GM18858 (cell line): ENCODE data around the gene PAM16.
A peak's percentile ranks its signal among the peaks of the same experiment; 100 is the strongest.
"Not testable (repeated sequence)": the region's sequence is repeated elsewhere in the genome, so short reads cannot be mapped to it uniquely, and the experiment has no call there.

Source experiments
- ATAC-seq: cut with Tn5 transposase; IDR thresholded peaks from one replicate; pipeline ENCODE4 v1.9.1; 2021; ENCODE audit not compliant: unreplicated experiment

The PAM16 gene

GRCh38 chr16:4350787-4351659 is at the start of gene PAM16:
Gene PAM16 (minus strand): TSS chr16:4351321. CDS start chr16:4351234, 87 bp downstream.
- peak; percentile 84 for ATAC-seq

DNA sequence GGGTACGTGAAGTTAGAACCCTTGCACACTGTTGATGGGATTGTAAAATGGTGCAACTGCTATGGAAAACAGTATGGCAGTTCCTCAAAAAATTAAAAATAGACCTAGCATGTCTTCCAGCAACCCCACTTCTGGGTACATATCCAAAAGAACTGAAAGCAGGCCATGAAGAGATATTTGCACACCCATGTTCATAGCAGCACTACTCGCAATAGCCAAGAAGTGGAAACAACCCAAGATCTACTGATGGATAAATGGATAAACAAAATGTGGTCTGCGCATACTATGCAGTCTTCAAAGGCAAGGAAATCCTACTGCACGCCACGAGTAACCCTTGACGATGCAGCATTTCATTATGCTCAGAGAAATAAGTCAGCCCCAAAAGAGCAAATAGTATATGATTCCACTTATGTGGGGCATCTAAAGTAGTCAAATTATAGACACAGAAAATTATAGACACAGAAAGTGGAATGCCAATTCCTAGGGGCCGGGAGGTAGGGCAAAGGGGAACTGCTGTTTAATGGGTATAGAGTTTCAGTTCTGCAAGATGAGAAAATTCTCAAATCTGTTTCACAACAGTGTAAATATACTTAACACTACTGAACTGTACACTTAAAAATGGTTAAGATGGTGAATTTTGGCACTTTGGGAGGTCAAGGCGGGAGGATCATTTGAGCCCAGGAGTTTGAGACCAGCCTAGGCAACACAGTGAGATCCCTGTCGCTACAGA is 48.0 kb upstream of the PAM16 start:
- ATAC-seq: no peak

GRCh38 chr16:4395055-4395726 is 44.1 kb upstream of the PAM16 start:
- no peak for ATAC-seq

- ATAC-seq: not testable (repeated sequence)
Observed at GRCh38 chr16:4393850-4394249, 42.7 kb upstream of the PAM16 start.

DNA sequence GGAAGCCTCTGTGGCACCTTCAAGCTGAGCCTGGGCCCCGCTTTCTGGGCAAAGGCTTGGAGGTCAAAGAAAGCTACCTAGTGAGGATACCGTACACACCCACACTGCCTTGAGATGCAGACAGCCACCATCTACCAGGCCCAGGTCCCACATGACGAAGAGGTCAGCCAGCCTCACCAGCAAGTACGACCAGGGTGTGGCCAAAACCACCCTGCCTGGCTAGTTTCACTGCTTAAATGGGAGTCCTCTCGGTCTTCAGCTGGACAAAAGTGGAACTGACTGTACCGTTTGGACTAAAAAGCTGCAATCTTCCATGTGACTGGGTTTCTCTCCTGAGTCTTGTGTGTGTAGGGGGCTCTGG is 42.1 kb upstream of the PAM16 start:
- no peak for ATAC-seq

DNA sequence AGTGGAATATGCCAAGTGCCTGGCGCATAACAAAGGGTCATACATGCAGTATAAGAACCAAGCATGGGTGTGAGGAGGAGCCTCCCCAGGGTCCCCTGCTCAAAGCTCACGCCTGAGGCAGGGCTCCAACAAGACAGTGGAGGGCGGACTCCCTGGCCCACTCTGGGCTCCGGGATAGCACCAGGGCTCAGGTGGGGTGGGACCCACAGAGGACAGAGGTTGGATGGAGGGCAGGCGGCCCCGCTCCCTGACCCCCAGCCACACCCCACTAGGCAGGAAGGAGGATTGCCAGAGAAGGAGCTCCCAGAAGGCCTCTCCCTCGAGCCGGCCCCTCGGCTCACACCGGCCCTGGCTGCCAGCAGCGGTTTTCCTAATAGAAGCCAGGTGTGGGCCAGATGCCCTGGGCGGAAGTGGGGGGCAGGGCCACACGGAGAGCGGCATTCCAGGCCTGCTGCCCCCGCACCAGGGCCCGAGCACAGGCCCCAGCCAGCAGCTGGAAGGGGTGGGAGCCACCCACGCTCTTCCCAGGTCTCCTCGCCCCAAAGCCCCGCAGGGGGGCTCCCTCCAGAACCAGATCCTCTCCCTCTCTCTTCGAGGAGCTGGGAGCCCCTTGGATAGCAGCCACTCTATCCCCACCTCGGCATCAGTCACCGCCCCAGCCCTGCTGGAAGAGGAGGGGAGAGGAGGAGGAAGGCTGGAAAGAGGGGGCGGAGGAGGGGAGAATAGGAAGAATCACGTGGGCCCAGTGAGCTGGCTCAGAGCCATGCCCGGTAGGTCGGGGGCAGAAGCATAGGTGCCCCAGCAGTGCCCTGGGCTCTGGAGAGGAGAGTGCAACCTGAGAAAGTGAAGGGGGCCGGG is 41.5 kb upstream of the PAM16 start:
- no peak for ATAC-seq

- no peak for ATAC-seq
Observed at GRCh38 chr16:4391631-4392381, 40.7 kb upstream of the PAM16 start.

GRCh38 chr16:4390266-4391260 is 39.4 kb upstream of the PAM16 start:
- ATAC-seq: no peak

DNA sequence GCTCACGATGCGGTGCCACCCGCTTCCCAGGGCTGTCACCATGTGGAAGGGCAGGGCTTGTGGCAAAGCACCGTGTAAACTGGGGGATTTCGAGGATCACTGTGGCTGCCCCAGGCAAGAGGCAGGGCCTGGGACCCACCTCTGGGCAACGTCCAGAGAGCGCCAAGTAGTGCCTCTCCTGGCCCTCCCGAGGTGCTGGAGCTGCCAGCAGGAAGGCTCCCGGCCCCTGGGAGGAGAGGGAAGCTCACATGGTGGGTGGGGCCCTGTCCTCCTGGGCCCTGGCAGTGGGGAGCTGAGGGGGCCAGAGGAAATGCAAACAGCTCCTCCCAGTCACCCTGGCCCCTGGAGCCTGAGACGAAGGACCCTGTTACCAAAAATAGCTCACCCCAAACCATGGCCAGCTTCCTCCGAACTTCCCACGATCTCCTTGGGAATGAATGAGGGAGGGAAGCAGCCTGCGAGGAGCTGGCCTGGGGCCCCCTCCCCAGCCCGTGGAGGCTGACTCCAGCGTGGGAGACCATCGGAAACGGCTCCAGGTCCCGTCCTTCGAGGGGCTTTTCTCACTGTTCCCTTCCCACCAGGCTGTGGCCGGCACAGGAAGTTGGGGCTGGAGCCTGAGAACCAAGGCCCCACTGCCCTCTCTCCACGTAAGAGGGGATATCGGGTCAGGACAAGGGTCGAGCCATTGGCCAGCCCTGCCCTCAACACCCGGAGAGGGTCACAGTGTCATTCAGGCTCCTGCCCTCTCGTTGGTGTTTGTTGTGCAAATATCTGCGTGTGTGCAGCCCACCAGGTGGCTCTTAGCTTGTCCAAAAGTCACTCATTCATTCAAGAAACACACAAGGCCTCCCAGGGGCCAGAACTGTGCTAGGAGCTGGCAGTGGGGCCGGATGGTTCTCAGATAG is 38.2 kb upstream of the PAM16 start:
- no peak for ATAC-seq

DNA sequence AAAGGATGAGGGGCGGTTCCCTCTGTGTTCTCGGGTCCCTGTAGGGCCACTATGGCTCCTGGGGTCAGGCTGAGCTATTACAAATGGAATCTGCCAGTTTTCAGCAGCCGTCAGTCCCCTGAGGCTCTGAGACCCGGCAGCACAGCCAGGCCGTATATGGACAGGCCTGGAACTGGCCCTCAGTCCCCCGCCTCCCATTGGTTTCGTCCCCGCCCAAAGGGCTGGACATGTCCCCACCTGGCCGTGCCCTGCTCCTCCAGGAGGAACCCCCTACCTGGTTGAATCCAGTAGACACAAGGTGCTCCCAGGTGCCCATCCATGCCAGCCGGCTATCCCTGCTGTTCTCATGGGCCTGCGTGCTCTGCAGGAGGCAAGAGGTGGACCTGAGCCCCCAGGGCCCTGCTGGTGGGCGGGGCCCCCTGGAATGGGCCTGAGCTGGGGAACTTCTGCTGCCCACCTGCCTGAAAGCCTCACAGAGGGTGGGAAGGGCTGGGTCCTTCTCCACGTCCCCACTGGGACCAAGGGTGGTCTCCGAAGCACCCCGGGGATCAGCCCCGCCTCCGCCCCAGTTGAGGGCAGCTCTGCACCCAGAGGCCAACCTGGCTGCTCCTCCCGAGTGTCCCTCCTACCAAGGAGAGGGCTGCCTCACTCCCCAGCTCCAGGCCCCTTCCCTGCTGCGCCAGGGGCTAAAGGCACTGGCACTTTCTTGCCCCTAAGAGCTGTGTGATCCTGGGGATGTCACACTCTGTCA is 37.3 kb upstream of the PAM16 start:
- ATAC-seq: no peak

DNA sequence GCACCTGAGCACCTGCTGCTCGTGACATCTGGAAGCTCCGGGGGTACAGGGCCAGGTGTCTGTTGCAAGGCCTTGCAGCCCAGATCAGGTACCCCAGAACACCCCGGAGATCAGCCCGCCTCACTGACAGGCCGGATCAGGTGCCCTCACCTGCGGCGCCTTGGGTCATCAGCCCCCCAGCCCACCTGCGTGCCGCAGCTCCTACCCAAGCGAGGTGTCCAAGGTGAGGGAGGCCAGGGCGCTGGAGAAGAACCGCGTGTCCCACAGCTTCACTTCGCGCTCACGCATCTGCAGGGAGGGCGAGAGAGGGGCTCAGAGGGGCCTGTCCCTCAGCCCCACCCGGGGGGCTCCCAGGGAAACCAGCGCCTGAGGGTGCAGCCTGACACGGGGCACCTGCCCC is 36.7 kb upstream of the PAM16 start:
- no peak for ATAC-seq

DNA sequence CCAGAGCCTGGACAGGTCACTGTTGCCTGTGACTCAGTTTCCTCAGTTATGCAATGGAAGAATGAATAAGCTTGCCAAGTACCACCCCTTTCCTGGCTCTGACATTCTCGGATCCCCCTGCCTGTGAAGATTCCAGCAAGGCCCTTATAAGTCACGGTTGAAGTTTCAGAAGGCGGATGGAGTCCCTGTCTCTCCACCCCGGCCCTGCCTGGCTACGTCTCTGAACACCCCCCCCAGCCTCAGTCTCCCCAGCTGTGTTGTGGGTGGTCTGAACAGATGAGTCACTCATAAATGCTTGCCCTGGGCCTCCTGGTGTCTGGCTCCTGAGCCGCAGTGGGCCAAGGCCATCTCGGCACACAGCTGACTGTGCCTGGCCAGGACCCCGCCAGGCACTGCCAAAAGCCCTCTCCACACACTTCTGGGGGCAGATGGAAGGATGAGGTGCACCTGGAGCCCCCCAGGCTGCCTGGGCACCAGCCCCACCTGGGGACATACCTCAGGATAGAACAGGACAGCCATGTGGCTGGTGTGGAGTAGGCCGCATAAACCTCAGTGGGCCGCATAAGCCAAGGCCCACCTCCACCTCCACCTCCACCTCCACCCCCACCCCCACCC is 35.9 kb upstream of the PAM16 start:
- ATAC-seq: no peak

GRCh38 chr16:4386451-4386805 is 35.3 kb upstream of the PAM16 start:
- ATAC-seq: no peak

GRCh38 chr16:4385789-4386450 is 34.8 kb upstream of the PAM16 start:
- ATAC-seq: no peak

DNA sequence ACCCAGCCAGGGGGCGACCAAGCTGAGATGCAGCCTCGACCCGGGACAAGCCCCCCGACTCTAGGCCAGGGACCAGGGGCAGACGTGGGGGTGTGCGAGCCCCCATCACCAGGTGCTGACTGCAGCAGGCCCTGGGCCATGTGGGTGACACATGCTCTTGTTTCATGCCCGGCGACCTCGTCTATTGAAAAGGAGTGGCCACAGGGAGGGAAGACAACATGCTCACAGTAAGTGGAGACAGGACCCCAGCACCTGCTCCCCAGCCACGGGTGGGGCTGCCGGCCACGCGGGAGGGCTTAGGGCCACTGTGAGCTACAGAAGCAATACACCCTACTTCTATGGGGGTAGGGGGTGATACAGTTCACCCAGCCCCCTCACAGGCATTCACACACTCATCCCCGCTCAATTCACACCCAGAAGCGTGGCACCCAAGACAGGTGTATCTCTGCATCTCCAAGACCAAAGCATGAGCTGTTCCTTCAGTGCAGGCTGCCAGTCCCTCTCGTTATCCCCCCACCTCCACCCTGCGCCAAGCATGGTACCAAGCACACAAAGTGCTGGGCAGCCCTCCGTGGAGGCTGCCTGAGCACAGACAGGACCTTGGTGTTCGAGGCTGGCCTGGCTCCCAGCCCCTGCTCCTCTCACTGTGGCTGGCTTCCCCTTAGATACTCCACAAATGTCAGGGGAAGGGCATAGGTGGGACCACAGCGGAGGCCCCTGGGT is 34.1 kb upstream of the PAM16 start:
- ATAC-seq: no peak

GRCh38 chr16:4384509-4384942 is 33.4 kb upstream of the PAM16 start:
- no peak for ATAC-seq
